Nephron progenitor cell (in vitro differentiated cells): ENCODE results near the gene HDAC5.
"Not testable (repeated sequence)": the region's sequence is repeated elsewhere in the genome, so short reads cannot be mapped to it uniquely, and the experiment has no call there.

Experiments
- DNase-seq: peaks from one replicate; pipeline ENCODE4 v3.0.0; 2021
- H3K27ac Mint-ChIP-seq: 2 replicates; pipeline ENCODE4 v1.8.0; 2021; ENCODE audit warnings: mild to moderate bottlenecking, moderate library complexity, mixed read lengths
- H3K27me3 Mint-ChIP-seq: 2 replicates; pipeline ENCODE4 v1.8.0; 2021; ENCODE audit warnings: mild to moderate bottlenecking, low read depth, mixed read lengths; ENCODE audit not compliant: poor library complexity
- H3K36me3 Mint-ChIP-seq: 2 replicates; pipeline ENCODE4 v1.8.0; 2021; ENCODE audit warnings: low read depth, mixed read lengths
- H3K4me1 Mint-ChIP-seq: 2 replicates; pipeline ENCODE4 v1.8.0; 2021; ENCODE audit warnings: mixed read lengths
- H3K4me3 Mint-ChIP-seq: 2 replicates; pipeline ENCODE4 v1.8.0; 2021; ENCODE audit warnings: mild to moderate bottlenecking, moderate library complexity, mixed read lengths
- H3K9me3 Mint-ChIP-seq: 2 replicates; pipeline ENCODE4 v1.8.0; 2021; ENCODE audit warnings: mild to moderate bottlenecking, moderate library complexity, mixed read lengths
- TF ChIP-seq, protein P1 (sequence below): fragments of 200-600 bp; sonication (generic); IDR thresholded peaks from 2 replicates; pipeline ENCODE4 v1.5.0; 2021; ENCODE audit warnings: antibody characterized with exemption

HDAC5 gene

DNA sequence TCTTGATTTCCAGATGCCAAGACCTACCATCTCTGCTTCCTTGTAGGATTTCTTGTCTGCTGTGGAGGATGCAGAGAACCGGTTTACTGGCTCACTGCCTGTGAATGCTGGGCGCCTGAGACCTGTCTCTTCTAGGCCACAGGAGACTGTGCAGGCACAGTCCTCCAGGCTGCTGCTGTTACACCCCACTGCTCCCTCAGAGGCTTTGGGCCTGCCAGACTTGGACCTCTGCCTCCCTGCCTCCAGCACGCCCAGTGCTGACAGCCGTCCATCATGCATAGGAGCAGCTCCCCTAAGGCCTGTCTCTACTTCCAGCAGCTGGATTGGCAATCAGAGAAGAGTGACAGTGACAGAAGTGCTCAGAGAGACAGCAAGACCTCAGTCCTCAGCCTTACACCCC lies 24.4 kb upstream of the HDAC5 start:
- H3K4me1 Mint-ChIP-seq, result peaks cover 11% of the 10 kb centered on the region

DNA sequence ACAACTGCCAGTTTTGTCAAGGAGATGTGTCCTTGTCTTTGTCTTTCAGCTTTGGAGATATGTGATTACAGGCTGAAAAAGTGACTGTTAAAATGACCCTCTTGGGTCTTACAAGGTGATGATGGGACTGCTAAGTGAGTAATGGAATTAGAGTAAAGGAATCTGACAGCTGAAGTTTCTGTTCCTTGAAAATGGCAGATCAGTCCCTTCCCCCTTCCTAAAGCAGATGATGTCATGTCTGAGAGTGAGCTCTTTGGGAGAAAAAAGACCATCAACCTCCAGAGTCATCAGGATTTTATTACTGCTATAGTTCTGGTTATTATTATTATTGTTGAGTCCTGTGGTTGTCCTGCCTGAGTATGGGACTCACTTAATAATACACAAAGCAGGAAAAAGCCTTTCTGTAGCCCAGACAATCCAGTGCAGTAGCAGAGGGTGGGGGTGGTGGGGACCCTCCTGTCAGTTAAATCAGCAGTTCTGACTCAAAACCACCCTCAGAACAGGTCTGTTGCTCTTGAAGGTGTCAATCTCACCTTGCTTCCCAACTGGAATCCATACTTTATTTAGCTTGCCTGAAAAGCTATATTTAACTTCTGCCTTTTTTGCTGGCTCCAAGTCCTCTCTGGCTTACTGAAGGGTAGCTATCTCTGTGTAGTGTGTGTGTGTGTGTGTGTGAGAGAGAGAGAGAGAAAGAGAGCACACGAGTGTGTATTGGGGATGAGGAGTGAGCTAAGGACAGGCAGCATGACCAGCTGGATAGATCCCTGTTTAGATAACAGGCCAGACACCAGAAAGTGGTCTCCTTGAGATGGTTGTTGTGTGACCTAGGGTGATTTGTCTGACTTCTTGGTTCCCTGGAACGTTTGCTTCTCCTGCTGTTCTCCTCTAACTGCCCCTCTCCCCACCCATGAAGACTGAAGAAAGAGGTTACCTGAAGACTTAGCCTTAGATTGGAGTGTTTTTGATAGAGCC lies 23.2 kb upstream of the HDAC5 start:
- no peak for DNase-seq
- Mint-ChIP-seq H3K27ac (peak overlapping the region; percentile 55), H3K36me3 (peaks cover 23% of the 10 kb centered on the region), H3K4me3 (no peak overlapping the region), H3K27me3 (no peaks in the 10 kb centered on the region), H3K9me3 (no peaks in the 10 kb centered on the region), H3K4me1 (peaks cover 17% of the 10 kb centered on the region)
- TF ChIP-seq, protein P1, sequence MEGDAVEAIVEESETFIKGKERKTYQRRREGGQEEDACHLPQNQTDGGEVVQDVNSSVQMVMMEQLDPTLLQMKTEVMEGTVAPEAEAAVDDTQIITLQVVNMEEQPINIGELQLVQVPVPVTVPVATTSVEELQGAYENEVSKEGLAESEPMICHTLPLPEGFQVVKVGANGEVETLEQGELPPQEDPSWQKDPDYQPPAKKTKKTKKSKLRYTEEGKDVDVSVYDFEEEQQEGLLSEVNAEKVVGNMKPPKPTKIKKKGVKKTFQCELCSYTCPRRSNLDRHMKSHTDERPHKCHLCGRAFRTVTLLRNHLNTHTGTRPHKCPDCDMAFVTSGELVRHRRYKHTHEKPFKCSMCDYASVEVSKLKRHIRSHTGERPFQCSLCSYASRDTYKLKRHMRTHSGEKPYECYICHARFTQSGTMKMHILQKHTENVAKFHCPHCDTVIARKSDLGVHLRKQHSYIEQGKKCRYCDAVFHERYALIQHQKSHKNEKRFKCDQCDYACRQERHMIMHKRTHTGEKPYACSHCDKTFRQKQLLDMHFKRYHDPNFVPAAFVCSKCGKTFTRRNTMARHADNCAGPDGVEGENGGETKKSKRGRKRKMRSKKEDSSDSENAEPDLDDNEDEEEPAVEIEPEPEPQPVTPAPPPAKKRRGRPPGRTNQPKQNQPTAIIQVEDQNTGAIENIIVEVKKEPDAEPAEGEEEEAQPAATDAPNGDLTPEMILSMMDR, result no peak

More for the DNA sequence above, 24.4 kb upstream of the HDAC5 start:
- TF ChIP-seq, protein P1, result no peak
- peaks cover 24% of the 10 kb centered on the region for H3K36me3 Mint-ChIP-seq
- no peak overlapping the region for H3K4me3 Mint-ChIP-seq
- H3K27ac Mint-ChIP-seq, result no peak overlapping the region
- no peaks in the 10 kb centered on the region for H3K27me3 Mint-ChIP-seq
- DNase-seq, result no peak
- no peaks in the 10 kb centered on the region for H3K9me3 Mint-ChIP-seq

DNA sequence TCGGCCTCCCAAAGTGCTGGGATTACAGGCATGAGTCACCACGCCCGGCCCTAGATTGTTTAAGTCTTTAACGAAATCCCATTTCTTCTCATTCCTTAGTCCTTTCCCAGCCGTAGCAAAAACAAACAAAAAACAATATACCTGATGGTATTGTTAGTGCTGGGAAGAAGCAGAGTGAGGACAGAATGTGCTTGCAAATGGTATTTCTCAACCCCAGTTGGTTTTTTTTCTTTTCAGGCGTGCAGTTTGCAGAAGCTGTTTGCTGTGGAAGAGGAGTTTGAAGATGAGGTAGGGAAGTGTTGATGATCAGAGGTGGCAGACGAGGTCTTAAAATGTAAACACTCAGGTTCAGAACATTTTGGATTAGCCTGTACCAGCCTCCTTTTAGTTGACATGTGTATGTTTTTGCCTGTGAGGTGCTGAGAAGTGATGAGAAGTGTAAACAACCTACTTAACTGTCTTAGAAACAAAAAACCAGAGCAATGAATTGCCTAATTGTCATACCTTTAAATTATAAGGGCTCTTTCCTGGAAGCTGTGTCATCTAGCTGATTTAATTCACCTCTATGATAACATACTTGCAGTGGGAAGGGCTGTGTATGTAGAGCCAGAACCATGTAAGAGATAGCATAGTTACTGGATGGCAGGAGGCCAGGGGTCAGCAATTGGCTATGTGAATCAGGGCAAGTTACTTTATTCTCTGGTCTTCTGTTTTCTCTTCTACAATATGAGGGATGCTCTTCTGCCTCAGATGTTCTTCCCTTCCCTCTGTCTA lies 21.7 kb upstream of the HDAC5 start:
- DNase-seq, result no peak
- no peaks in the 10 kb centered on the region for H3K9me3 Mint-ChIP-seq
- no peaks in the 10 kb centered on the region for H3K27me3 Mint-ChIP-seq
- H3K4me3 Mint-ChIP-seq, result no peak overlapping the region
- no peak overlapping the region for H3K27ac Mint-ChIP-seq
- H3K4me1 Mint-ChIP-seq, result peaks cover 11% of the 10 kb centered on the region
- TF ChIP-seq, protein P1, result no peak
- H3K36me3 Mint-ChIP-seq, result peaks cover 23% of the 10 kb centered on the region

DNA sequence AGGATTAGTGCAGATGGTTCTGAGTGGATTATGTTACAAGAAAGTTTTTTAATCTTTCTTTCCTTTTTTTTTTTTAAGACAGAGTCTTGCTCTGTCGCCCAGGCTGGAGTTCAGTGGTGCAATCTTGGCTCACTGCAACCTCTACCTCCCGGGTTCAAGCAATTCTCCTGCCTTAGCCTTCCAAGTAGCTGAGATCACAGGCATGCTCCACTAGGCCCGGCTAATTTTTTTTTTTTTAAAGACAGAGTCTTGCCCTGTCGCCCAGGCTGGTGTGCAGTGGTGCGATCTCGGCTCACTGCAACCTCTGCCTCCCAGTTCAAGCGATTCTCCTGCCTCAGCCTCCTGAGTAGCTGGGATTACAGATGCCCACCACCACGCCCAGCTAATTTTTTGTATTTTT lies 20.5 kb upstream of the HDAC5 start:
- H3K27me3 Mint-ChIP-seq, DNase-seq, H3K9me3 Mint-ChIP-seq: not testable (repeated sequence)
- Mint-ChIP-seq H3K4me1 (peaks cover 12% of the 10 kb centered on the region), H3K4me3 (peak overlapping the region; percentile 52), H3K36me3 (peaks cover 17% of the 10 kb centered on the region), H3K27ac (peak overlapping the region; percentile 80)

DNA sequence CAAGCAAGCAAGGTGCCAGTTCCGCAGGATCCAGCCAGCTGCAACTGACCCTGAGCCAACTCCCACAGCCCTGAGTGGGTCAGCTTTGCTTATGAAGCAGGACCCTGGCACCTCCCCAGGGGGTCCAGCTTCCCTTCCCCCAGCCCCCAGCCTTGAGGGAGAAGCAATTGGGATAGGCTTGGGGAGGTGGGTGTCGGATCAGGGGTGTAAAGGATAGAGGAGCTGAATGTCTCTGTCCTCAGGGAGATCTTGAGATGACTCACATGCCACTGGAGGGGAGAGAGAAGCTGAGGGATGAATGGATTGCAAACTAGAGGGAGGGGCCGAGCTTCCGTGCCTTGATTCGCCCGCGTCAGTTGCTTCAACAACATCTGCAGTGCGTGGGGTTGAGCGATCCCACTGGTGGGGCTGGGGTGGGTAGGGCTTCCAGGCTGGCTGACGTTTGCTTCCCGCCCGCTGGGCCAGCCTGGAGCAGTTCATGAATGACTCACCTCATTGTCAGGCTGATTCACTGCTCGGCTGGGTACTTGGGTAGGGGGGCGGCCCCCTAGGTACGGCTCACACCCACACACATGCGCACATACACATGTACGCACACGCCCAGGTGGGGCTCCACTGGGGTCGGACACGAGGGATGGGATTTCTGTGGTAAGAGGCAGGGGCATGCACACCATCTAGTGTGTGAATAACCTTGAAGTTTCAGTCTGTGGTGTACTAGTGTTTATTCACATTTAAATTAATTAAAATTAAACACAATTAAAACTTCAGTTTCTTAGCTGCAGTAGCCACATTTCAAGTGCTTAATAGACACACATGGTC lies 14.7 kb upstream of the HDAC5 start:
- peaks cover 12% of the 10 kb centered on the region for H3K27me3 Mint-ChIP-seq
- H3K9me3 Mint-ChIP-seq, result no peaks in the 10 kb centered on the region
- no peak overlapping the region for H3K27ac Mint-ChIP-seq
- H3K4me1 Mint-ChIP-seq, result peaks cover 29% of the 10 kb centered on the region
- TF ChIP-seq, protein P1, result no peak
- no peaks in the 10 kb centered on the region for H3K36me3 Mint-ChIP-seq
- peak overlapping the region; percentile 73 for H3K4me3 Mint-ChIP-seq
- DNase-seq, result peak; percentile 50
